Type B pancreatic cell (in vitro differentiated cells): ENCODE data around the gene SCAPER. TPM values are rescaled to one million over a fixed set of nuclear protein-coding genes. Genes with fewer than 3 reads are reported as not detected.

ENCODE experiments used
- DNase-seq: peaks from one replicate; pipeline ENCODE4 v3.0.0; 2021; ENCODE audit warnings: mixed read lengths; ENCODE audit not compliant: unreplicated experiment; ENCODE audit errors: extremely low spot score
- H3K27ac Mint-ChIP-seq: 2 replicates; pipeline ENCODE4 v1.8.0; 2021; ENCODE audit warnings: mild to moderate bottlenecking, mixed read lengths
- H3K27me3 Mint-ChIP-seq: 2 replicates; pipeline ENCODE4 v1.8.0; 2021; ENCODE audit warnings: mixed read lengths
- H3K36me3 Mint-ChIP-seq: 2 replicates; pipeline ENCODE4 v1.8.0; 2021; ENCODE audit warnings: mixed read lengths
- H3K4me1 Mint-ChIP-seq: one replicate; pipeline ENCODE4 v1.8.0; 2021; ENCODE audit warnings: mixed read lengths; ENCODE audit not compliant: unreplicated experiment
- H3K4me3 Mint-ChIP-seq: 2 replicates; pipeline ENCODE4 v1.8.0; 2021; ENCODE audit warnings: mild to moderate bottlenecking, mixed read lengths
- H3K9me3 Mint-ChIP-seq: 2 replicates; pipeline ENCODE4 v1.8.0; 2021; ENCODE audit warnings: mixed read lengths
- CTCF ChIP-seq: fragments of 200-600 bp; sonication (generic); conservative IDR thresholded peaks from 2 replicates; pipeline ENCODE4 v1.5.0; 2021; ENCODE audit warnings: antibody characterized with exemption, mild to moderate bottlenecking
- total RNA-seq: library from RNA; stranded (reverse); gene quantifications from 2 replicates; pipeline ENCODE4 v1.2.1, GENCODE V29; 2021; ENCODE audit warnings: low replicate concordance

The SCAPER gene
- total RNA-seq, 1 donor from 2014 or later, result 26.6 TPM

GRCh38 chr15:76929011-76929760 lies 24.0 kb upstream of the SCAPER start:
- peaks cover 10% of the 10 kb centered on the region for H3K4me1 Mint-ChIP-seq
- no peak for DNase-seq
- no peaks in the 10 kb centered on the region for H3K27me3 Mint-ChIP-seq
- no peak for TF ChIP-seq CTCF
- no peak overlapping the region for H3K27ac Mint-ChIP-seq
- H3K4me3 Mint-ChIP-seq, result no peak overlapping the region
- H3K36me3 Mint-ChIP-seq, result peaks cover 13% of the 10 kb centered on the region
- no peaks in the 10 kb centered on the region for H3K9me3 Mint-ChIP-seq

- Mint-ChIP-seq H3K4me3 (no peak overlapping the region), H3K27me3 (no peaks in the 10 kb centered on the region), H3K9me3 (no peaks in the 10 kb centered on the region), H3K36me3 (peaks cover 7% of the 10 kb centered on the region), H3K4me1 (peaks cover 5% of the 10 kb centered on the region), H3K27ac (no peak overlapping the region)
- no peak for DNase-seq
- no peak for TF ChIP-seq CTCF
Observed at GRCh38 chr15:76928201-76928600, 23.1 kb upstream of the SCAPER start.

- no peaks in the 10 kb centered on the region for H3K9me3 Mint-ChIP-seq
- H3K4me3 Mint-ChIP-seq, result no peak overlapping the region
- H3K27me3 Mint-ChIP-seq, result peaks cover 16% of the 10 kb centered on the region
- no peaks in the 10 kb centered on the region for H3K36me3 Mint-ChIP-seq
- H3K27ac Mint-ChIP-seq, result no peak overlapping the region
- TF ChIP-seq CTCF, result no peak
- no peaks in the 10 kb centered on the region for H3K4me1 Mint-ChIP-seq
- no peak for DNase-seq
Observed at GRCh38 chr15:76916369-76916768, 11.2 kb upstream of the SCAPER start.

GRCh38 chr15:76913737-76914136 lies 8.6 kb upstream of the SCAPER start:
- peaks cover 12% of the 10 kb centered on the region for H3K27me3 Mint-ChIP-seq
- no peak overlapping the region for H3K4me3 Mint-ChIP-seq

GRCh38 chr15:76912430-76912829 lies 7.3 kb upstream of the SCAPER start:
- no peak for DNase-seq
- no peaks in the 10 kb centered on the region for H3K36me3 Mint-ChIP-seq
- no peak for TF ChIP-seq CTCF
- H3K4me3 Mint-ChIP-seq, result no peak overlapping the region
- H3K27me3 Mint-ChIP-seq, result peaks cover 12% of the 10 kb centered on the region
- H3K4me1 Mint-ChIP-seq, result no peaks in the 10 kb centered on the region
- H3K27ac Mint-ChIP-seq, result no peak overlapping the region
- no peaks in the 10 kb centered on the region for H3K9me3 Mint-ChIP-seq

More at GRCh38 chr15:76913737-76914136, 8.6 kb upstream of the SCAPER start:
- TF ChIP-seq CTCF, result no peak
- Mint-ChIP-seq H3K9me3 (no peaks in the 10 kb centered on the region), H3K27ac (no peak overlapping the region), H3K36me3 (no peaks in the 10 kb centered on the region), H3K4me1 (no peaks in the 10 kb centered on the region)
- no peak for DNase-seq
